Heart right ventricle (tissue), 16 donors: ENCODE results near the gene COL4A3. TPM values are rescaled to one million over a fixed set of nuclear protein-coding genes. Genes with fewer than 3 reads are reported as not detected.

Source experiments
- ATAC-seq, 8 donors: fragments of 200-7000 bp; cut with Tn5 transposase; one replicate each; pipeline ENCODE4 v1.9.1; 2020; ENCODE audit warnings: mild to moderate bottlenecking in 8 of 8, moderate library complexity in 8 of 8, moderate number of reproducible peaks in 1 of 8
- DNase-seq, 2 donors: peaks; one replicate each; pipeline ENCODE4 v3.0.0-alpha.2; 2020
- H3K27ac ChIP-seq, 10 donors: fragments of 200-600 bp; sonication (generic) in 2 of 10; one replicate each; pipeline versions ENCODE4 v1.5.0 to v1.8.0; 2020 to 2022; ENCODE audit warnings: mild to moderate bottlenecking in 3 of 10
- H3K27me3 ChIP-seq, 7 donors: fragments of 200-600 bp; one replicate each; pipeline ENCODE4 v1.8.0; 2021 to 2022; ENCODE audit warnings: mild to moderate bottlenecking in 2 of 7
- H3K36me3 ChIP-seq, 9 donors: fragments of 200-600 bp; sonication (generic) in 1 of 9; one replicate each; pipeline versions ENCODE4 v1.5.0 to v1.8.0; 2020 to 2022; ENCODE audit warnings: mild to moderate bottlenecking in 2 of 9
- H3K4me1 ChIP-seq, 9 donors: fragments of 200-600 bp; sonication (generic) in 1 of 9; one replicate each; pipeline versions ENCODE4 v1.5.0 to v1.8.0; 2020 to 2022; ENCODE audit warnings: mild to moderate bottlenecking in 4 of 9
- H3K4me3 ChIP-seq, 10 donors: fragments of 200-600 bp; sonication (generic) in 2 of 10; one replicate each; pipeline versions ENCODE4 v1.5.0 to v1.8.0; 2020 to 2022; ENCODE audit warnings: mild to moderate bottlenecking in 7 of 10, moderate library complexity in 2 of 10
- H3K9me3 ChIP-seq, 11 donors: fragments of 200-600 bp in 10 of 11; sonication (generic) in 2 of 11; one replicate each; pipeline versions ENCODE4 v1.5.0 to v1.8.0; 2013 to 2022; ENCODE audit warnings: mild to moderate bottlenecking in 2 of 11, control low read depth in 1 of 11, moderate library complexity in 1 of 11
- WGBS, 2 donors: extraction: QIAGEN DNeasy Blood & Tissue Kit; methylation state at CpG; one replicate each; pipeline ENCODE4 v1.1.7; 2013; ENCODE audit warnings: inconsistent platforms in 1 of 2; 5-methylcytosine and 5-hydroxymethylcytosine counted together
- intact Hi-C, 10 donors: fragments of 100-400 bp; cut with DNase I; formaldehyde crosslinking; loops; one replicate each; pipeline versions ENCODE4 v1.11.1 to v1.14.2; 2022
- polyA plus RNA-seq, 2 donors: library from polyadenylated mRNA; stranded (reverse); fragments of 200-250 nt; gene quantifications; one replicate each; pipeline ENCODE4 v1.2.3, GENCODE V29; 2013
- total RNA-seq, 10 donors: library from RNA; stranded (reverse); fragmentation: NEBNext Ultra II Directional in 3 of 10; extraction: Animal tissue kit (Norgen Biotek cat#: 25700) in 3 of 10; gene quantifications; one replicate each; pipeline versions ENCODE4 v1.2.1 to v1.2.4, GENCODE V29; 2021 to 2023
- TF ChIP-seq, protein P1 (sequence below), 9 donors: fragments of 200-600 bp; sonication (generic) in 2 of 9; IDR thresholded peaks; one replicate each; pipeline versions ENCODE4 v1.5.0 to v1.8.0; 2021 to 2022; ENCODE audit warnings: antibody characterized with exemption in 9 of 9, mild to moderate bottlenecking in 5 of 9, moderate library complexity in 1 of 9
- donor health status: Arrhythmogenic right ventricular cardiomyopathy.
- donor health status: ischemic (EF 13 %, LVEDD 7.1; RV severe dilation, severe dysfunction).
- donor health status: healthy with polysubstance abuse.
- donor health status: DM: no; HTN: yes; CAD: no.
- donor health status: DM: no; HTN: no; CAD: no.
- donor health status: ischemic (EF 25% LVEDD 6.9; RV normal size, moderate dysfunction).
- donor health status: ischemic (EF 25% LVEDD 5.7; RV mildly dilated, moderate dysfunction).
- donor health status: healthy.
- donor health status: DM: yes; HTN: yes; CAD: no.
- donor health status: Ischemic cardiomyopathy.
- donor health status: ischemic (EF 35%, LVEDD 5.7; RV mildly dilated, moderate dysfunction).
- donor health status: nonischemic (EF 11% LVEDD 7.7; RV severe dilation, severe dysfunction).
- donor health status: DM: yes; HTN: yes; CAD: no.
- donor health status: PGD.
- donor health status: ischemic (EF 29% LVEDD 5.4; RV normal size, mild dysfunction).
- donor health status: nonischemic (EF 23%, LVEDD 6.1; RV moderate dilation, normal function).

Gene COL4A3
- total and polyA plus RNA-seq, 12 donors = 0.91 to 6.2 (median 2.3) TPM

DNA sequence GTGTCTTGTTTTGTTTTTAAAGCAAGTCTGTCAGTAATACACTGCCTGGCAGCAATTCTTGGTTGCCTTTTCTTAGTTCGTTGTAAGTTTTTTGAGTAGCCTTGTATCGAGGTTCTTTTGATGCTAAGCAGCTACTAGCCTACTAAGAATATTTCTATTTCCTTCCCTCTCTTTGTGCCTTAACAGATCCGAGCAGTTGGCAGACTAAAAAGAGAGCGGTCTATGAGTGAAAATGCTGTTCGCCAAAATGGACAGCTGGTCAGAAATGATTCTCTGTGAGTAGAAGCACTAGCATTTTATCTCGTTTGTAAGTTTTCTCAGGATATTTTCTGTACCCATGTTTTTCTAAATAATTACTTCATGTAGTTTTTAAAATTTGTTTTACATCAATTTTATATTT lies 175.7 kb downstream of the COL4A3 start:
- ATAC-seq (no peak), DNase-seq (no peak)
- Histone ChIP-seq H3K27me3 (no peaks in the 10 kb centered on the region), H3K27ac (no peak overlapping the region), H3K9me3 (no peaks in the 10 kb centered on the region), H3K36me3 (peaks cover 0 to 88% (median 6%) of the 10 kb centered on the region in 9 donors), H3K4me3 (no peak overlapping the region), H3K4me1 (peaks cover 0 to 6% (median 0%) of the 10 kb centered on the region in 9 donors)
- WGBS, 2 donors = 66 to 70% methylated on average over 6 of the region's 6 CpGs
- TF ChIP-seq, protein P1, sequence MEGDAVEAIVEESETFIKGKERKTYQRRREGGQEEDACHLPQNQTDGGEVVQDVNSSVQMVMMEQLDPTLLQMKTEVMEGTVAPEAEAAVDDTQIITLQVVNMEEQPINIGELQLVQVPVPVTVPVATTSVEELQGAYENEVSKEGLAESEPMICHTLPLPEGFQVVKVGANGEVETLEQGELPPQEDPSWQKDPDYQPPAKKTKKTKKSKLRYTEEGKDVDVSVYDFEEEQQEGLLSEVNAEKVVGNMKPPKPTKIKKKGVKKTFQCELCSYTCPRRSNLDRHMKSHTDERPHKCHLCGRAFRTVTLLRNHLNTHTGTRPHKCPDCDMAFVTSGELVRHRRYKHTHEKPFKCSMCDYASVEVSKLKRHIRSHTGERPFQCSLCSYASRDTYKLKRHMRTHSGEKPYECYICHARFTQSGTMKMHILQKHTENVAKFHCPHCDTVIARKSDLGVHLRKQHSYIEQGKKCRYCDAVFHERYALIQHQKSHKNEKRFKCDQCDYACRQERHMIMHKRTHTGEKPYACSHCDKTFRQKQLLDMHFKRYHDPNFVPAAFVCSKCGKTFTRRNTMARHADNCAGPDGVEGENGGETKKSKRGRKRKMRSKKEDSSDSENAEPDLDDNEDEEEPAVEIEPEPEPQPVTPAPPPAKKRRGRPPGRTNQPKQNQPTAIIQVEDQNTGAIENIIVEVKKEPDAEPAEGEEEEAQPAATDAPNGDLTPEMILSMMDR (IDR thresholded peaks at IDR 0.05) = no peak
- intact Hi-C loops = no loop called here

DNA sequence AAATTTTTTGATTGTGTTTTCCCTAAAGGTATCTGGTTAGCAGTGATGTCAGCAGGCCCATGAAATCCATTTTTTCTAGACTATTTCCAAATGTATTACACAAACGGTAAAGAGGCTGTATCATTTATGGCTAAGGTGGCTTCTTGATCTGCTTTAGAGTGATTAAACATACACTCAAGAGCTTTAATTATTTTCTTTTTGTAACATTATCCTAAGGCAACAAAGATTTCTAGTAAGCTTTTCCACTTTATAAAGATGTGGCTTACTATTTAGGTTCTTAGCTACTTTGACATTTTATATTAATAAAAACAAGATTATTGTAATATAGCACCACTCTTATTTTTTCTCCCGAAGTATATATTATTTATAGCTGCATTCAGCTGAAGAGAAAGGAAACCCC lies 177.1 kb downstream of the COL4A3 start:
- TF ChIP-seq, protein P1 (IDR thresholded peaks at IDR 0.05) = no peak
- ATAC-seq (no peak), DNase-seq (no peak)
- 87 to 88% methylated on average over 2 of the region's 2 CpGs for WGBS, 2 donors
- Histone ChIP-seq H3K4me3 (no peak overlapping the region), H3K27ac (no peak overlapping the region), H3K27me3 (no peaks in the 10 kb centered on the region), H3K4me1 (no peaks in the 10 kb centered on the region), H3K36me3 (peaks cover 0 to 88% (median 6%) of the 10 kb centered on the region in 9 donors), H3K9me3 (no peaks in the 10 kb centered on the region)
- intact Hi-C loops = no loop called here

DNA sequence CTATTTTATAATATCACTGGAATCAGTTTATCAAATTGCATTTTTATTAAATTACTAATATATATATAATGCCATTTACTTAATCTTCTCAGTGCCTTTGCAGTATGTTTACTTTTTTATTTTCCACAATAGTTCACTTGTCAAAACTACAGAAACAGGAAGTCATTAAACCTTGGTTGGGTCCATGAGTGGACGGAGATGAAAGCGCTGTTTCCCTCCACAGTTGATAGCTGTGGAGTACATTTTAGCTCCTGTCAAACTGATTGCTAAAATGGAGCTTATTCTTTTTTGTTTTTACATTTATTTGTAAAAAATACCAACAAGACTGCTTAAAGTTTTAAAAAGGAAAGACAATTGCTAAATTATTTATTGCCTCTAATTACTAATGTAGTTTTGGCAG lies 179.8 kb downstream of the COL4A3 start:
- Histone ChIP-seq H3K27ac (no peak overlapping the region), H3K9me3 (no peaks in the 10 kb centered on the region), H3K27me3 (no peaks in the 10 kb centered on the region), H3K4me1 (no peaks in the 10 kb centered on the region), H3K4me3 (no peak overlapping the region), H3K36me3 (peaks cover 0 to 98% (median 6%) of the 10 kb centered on the region in 9 donors)
- 75 to 85% methylated on average over 2 of the region's 2 CpGs for WGBS, 2 donors
- TF ChIP-seq, protein P1 (IDR thresholded peaks at IDR 0.05) = no peak
- ATAC-seq = no peak
- no peak for DNase-seq
- intact Hi-C loops = no loop called here

DNA sequence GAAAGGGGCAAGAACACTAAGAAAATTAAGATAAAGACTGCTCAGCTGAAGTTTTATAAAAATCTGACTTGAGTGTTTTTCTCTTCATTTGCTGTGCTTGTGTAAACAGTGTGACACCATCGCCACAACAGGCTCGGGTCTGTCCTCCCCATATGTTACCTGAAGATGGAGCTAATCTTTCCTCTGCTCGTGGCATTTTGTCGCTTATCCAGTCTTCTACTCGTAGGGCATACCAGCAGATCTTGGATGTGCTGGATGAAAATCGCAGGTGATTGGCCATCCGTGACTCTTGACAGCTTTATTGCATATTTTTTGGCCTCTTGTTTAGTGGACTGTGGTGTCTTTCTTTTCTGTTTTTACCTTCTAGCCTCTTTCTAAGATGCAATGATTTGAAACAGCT lies 182.7 kb downstream of the COL4A3 start:
- Histone ChIP-seq H3K9me3 (no peaks in the 10 kb centered on the region), H3K4me1 (no peaks in the 10 kb centered on the region), H3K36me3 (peaks cover 0 to 95% (median 6%) of the 10 kb centered on the region in 9 donors), H3K4me3 (no peak overlapping the region), H3K27ac (no peak overlapping the region), H3K27me3 (no peaks in the 10 kb centered on the region)
- ATAC-seq (no peak), DNase-seq (no peak)
- TF ChIP-seq, protein P1 (IDR thresholded peaks at IDR 0.05) = no peak
- intact Hi-C loops = no loop called here
- whole genome bisulfite sequencing, 2 donors = 87 to 88% methylated on average over 7 of the region's 7 CpGs
